Kidney (tissue), 14 donors: ENCODE measurements around the gene PAIP2B. TPM values are rescaled to one million over a fixed set of nuclear protein-coding genes. Genes with fewer than 3 reads are reported as not detected.

Experiments used
- DNase-seq, 5 donors: peaks; one replicate each; pipeline ENCODE4 v3.0.0-alpha.2; 2013 to 2020
- FAIRE-seq: peaks from 2 replicates; lab custom pipeline; 2012; peaks lifted over from hg19 to GRCh38; lab: Jason Lieb, UNC
- H3K27ac ChIP-seq, 2 donors: one replicate each; pipeline ENCODE4 v1.7.0; 2013; ENCODE audit warnings: low read depth in 2 of 2, low read length in 2 of 2, inconsistent platforms in 1 of 2
- H3K27me3 ChIP-seq: one replicate; pipeline ENCODE4 v1.7.1; 2013; ENCODE audit warnings: low read length, inconsistent platforms; ENCODE audit not compliant: control insufficient read depth, insufficient read depth
- H3K36me3 ChIP-seq, 3 donors: one replicate each; pipeline versions ENCODE4 v1.7.0 to v1.7.1; 2013; ENCODE audit warnings: low read length in 3 of 3, control low read depth in 1 of 3, inconsistent platforms in 1 of 3; ENCODE audit not compliant: insufficient read depth in 3 of 3, control insufficient read depth in 2 of 3
- H3K4me1 ChIP-seq, 3 donors: one replicate each; pipeline versions ENCODE4 v1.7.0 to v1.7.1; 2013; ENCODE audit warnings: low read length in 3 of 3, inconsistent platforms in 1 of 3, low read depth in 1 of 3; ENCODE audit not compliant: control insufficient read depth in 2 of 3, insufficient read depth in 2 of 3
- H3K4me3 ChIP-seq, 3 donors: one replicate each; pipeline versions ENCODE4 v1.7.0 to v1.8.1; 2013; ENCODE audit warnings: low read length in 3 of 3, control low read depth in 1 of 3, inconsistent platforms in 1 of 3
- H3K9ac ChIP-seq, 3 donors: one replicate each; pipeline versions ENCODE4 v1.7.0 to v1.7.1; 2013; ENCODE audit warnings: low read length in 3 of 3, control low read depth in 1 of 3, inconsistent platforms in 1 of 3
- H3K9me3 ChIP-seq, 3 donors: one replicate each; pipeline versions ENCODE4 v1.7.0 to v1.7.1; 2013; ENCODE audit warnings: low read length in 3 of 3, control low read depth in 1 of 3, inconsistent platforms in 1 of 3; ENCODE audit not compliant: control insufficient read depth in 2 of 3, insufficient read depth in 1 of 3
- intact Hi-C: fragments of 100-400 bp; cut with DNase I; formaldehyde crosslinking; loops from one replicate; pipeline ENCODE4 v1.11.1; 2022
- polyA plus RNA-seq: library from polyadenylated mRNA; stranded (reverse); fragments of 350-450 nt; fragmentation: Illumina TruSeq; extraction: RNeasy Lipid Tissue Mini Kit (QIAGEN cat#74804); gene quantifications from one replicate; pipeline ENCODE4 v1.2.3, GENCODE V29; 2014; ENCODE audit warnings: low read depth, low replicate concordance; ENCODE audit not compliant: insufficient read depth
- total RNA-seq: library from RNA; stranded (reverse); fragmentation: NEBNext Ultra II Directional; extraction: Animal tissue kit (Norgen Biotek cat#: 25700); gene quantifications from one replicate; pipeline ENCODE4 v1.2.1, GENCODE V29; 2021
- TF ChIP-seq, protein P1 (sequence below): IDR thresholded peaks from 3 replicates; pipeline ENCODE4 v1.5.1; 2012; ENCODE audit warnings: mild to moderate bottlenecking, moderate library complexity, borderline replicate concordance; ENCODE audit not compliant: insufficient read depth; ENCODE audit errors: extremely low read depth
- donor health status: control.
- donor health status: control.
- donor health status: control.
- donor health status: control.
- donor health status: control.
- donor health status: DM: yes; HTN: yes; CAD: no.
- donor health status: Normal renal cell carcinoma (clear cell type).

Gene PAIP2B
- total and polyA plus RNA-seq, 2 donors from 2014 or later, result 9.3 to 10.6 TPM

GRCh38 chr2:71244302-71244660 lies 17.4 kb upstream of the PAIP2B start:
- no peaks in the 10 kb centered on the region for H3K36me3 ChIP-seq
- no peaks in the 10 kb centered on the region for H3K27me3 ChIP-seq
- H3K4me1 ChIP-seq, result no peaks in the 10 kb centered on the region
- H3K9me3 ChIP-seq, result no peaks in the 10 kb centered on the region
- TF ChIP-seq, protein P1, sequence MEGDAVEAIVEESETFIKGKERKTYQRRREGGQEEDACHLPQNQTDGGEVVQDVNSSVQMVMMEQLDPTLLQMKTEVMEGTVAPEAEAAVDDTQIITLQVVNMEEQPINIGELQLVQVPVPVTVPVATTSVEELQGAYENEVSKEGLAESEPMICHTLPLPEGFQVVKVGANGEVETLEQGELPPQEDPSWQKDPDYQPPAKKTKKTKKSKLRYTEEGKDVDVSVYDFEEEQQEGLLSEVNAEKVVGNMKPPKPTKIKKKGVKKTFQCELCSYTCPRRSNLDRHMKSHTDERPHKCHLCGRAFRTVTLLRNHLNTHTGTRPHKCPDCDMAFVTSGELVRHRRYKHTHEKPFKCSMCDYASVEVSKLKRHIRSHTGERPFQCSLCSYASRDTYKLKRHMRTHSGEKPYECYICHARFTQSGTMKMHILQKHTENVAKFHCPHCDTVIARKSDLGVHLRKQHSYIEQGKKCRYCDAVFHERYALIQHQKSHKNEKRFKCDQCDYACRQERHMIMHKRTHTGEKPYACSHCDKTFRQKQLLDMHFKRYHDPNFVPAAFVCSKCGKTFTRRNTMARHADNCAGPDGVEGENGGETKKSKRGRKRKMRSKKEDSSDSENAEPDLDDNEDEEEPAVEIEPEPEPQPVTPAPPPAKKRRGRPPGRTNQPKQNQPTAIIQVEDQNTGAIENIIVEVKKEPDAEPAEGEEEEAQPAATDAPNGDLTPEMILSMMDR, result no peak
- no peak overlapping the region for H3K4me3 ChIP-seq
- no peak overlapping the region for H3K27ac ChIP-seq
- no peak overlapping the region for H3K9ac ChIP-seq
- DNase-seq (no peak), FAIRE-seq (no peak)
- intact Hi-C loops, result no loop called here

DNA sequence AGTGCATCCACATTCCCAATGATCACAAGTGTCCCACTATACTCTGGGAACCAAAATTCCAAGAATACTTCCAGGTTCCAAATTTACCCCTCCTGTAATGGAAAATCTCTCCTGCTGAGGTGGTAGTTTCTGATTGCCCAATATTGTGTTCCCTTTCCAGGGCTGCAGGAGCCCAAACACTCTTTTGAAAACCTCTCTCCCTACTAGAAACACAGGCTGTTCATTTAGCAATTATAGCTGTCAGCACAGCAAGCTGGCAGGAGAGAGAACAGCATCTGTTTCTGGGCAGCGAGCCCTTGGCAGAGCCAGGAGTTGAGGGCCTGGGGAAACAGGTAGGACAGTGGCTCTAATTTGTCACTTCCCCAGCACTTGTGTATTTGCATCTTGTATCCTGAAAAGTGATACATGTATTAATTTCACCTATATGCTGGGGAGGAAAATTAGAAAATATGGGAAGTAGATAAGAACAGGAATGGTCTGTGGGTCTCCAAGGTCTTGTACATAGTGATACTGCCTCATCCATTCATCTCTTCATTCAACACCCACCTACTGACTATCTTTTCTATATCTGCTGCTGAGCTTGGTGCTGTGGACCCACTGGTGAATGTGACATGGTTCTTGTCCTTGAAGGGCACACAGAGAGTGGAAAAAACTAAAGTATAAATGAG lies 16.9 kb upstream of the PAIP2B start:
- DNase-seq, result no peak
- H3K4me1 ChIP-seq, result no peaks in the 10 kb centered on the region
- no peak for FAIRE-seq
- no peak overlapping the region for H3K27ac ChIP-seq
- H3K9ac ChIP-seq, result no peak overlapping the region
- no peak overlapping the region for H3K4me3 ChIP-seq
- H3K9me3 ChIP-seq, result no peaks in the 10 kb centered on the region
- TF ChIP-seq, protein P1, result no peak
- no peaks in the 10 kb centered on the region for H3K36me3 ChIP-seq
- intact Hi-C loops, result no loop called here
- H3K27me3 ChIP-seq, result no peaks in the 10 kb centered on the region

- Histone ChIP-seq H3K36me3 (no peaks in the 10 kb centered on the region), H3K27ac (no peak overlapping the region), H3K27me3 (no peaks in the 10 kb centered on the region), H3K9ac (no peak overlapping the region), H3K4me1 (no peaks in the 10 kb centered on the region), H3K9me3 (no peaks in the 10 kb centered on the region), H3K4me3 (no peak overlapping the region)
- DNase-seq (no peak), FAIRE-seq (no peak)
- intact Hi-C loops, result no loop called here
- TF ChIP-seq, protein P1, result no peak
Observed at GRCh38 chr2:71240794-71241193, 13.9 kb upstream of the PAIP2B start.

GRCh38 chr2:71238089-71238488 lies 11.2 kb upstream of the PAIP2B start:
- Histone ChIP-seq H3K27me3 (no peaks in the 10 kb centered on the region), H3K27ac (no peak overlapping the region), H3K9ac (no peak overlapping the region), H3K4me1 (no peaks in the 10 kb centered on the region), H3K9me3 (no peaks in the 10 kb centered on the region), H3K4me3 (no peak overlapping the region), H3K36me3 (no peaks in the 10 kb centered on the region)
- FAIRE-seq (no peak), DNase-seq (no peak)
- TF ChIP-seq, protein P1, result no peak
- intact Hi-C loops, result no loop called here
